DMS153 treated with DMSO at 0.1 percent for 48 hours (cell line): ENCODE results near the gene UCK2.
A peak's percentile ranks its signal among the peaks of the same experiment; 100 is the strongest.

Source experiments
- DNase-seq: peaks from one replicate; lab custom pipeline; 2025; ENCODE audit not compliant: unreplicated experiment; lab: John Stamatoyannopoulos, UW

The UCK2 gene

DNA sequence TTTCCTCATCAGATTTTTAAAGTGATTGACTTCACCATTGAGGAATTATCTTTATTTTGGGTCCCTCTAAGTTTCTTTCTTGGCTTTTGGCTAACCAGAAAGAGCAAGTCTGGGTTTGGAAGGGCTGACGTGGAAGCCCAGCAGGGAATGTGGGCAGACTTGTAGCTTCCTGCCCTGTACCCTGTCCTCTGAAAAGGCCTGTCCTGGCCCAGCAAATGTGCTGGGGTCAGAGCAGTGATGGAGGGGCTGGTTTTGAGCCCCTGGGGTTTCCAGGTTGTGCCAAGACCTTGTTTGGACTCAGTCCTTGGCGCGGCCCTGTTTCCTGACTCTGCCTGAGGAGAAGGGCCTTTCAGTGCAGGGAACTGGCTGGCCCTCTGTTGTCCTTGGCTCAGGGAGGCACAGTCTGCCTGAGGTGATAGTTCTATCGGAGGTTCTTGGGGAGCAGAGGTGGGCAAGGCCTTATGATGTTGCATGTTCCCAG is 72.1 kb downstream of the UCK2 start:
- DNase-seq: no peak

- DNase-seq: peak; percentile 38
Observed at GRCh38 chr1:165900576-165901380, 73.4 kb downstream of the UCK2 start.

DNA sequence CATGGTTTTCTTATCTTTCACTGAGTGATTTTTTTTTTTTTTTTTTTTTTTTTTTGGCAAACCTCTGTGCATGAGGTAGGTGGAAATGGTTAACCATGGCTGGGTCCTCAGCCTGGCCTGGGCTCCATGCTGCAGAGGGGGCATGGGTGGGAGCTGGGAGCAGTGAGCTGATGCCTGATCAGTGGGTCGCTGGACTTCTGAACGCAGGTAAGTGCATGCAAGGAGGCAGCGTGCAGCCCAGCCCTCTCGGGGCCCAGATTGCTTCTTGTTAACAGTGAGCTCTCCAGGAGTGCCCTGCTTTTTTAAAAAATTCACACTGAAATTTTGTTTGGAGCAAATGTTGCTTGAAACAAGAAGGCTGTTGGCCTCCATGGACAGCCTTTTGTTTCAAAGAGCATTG is 75.2 kb downstream of the UCK2 start:
- no peak for DNase-seq

- DNase-seq: peak; percentile 75
Observed at GRCh38 chr1:165903672-165904071, 76.3 kb downstream of the UCK2 start.

- no peak for DNase-seq
Observed at GRCh38 chr1:165904948-165905347, 77.5 kb downstream of the UCK2 start.

- no peak for DNase-seq
Observed at GRCh38 chr1:165905853-165906252, 78.4 kb downstream of the UCK2 start.

DNA sequence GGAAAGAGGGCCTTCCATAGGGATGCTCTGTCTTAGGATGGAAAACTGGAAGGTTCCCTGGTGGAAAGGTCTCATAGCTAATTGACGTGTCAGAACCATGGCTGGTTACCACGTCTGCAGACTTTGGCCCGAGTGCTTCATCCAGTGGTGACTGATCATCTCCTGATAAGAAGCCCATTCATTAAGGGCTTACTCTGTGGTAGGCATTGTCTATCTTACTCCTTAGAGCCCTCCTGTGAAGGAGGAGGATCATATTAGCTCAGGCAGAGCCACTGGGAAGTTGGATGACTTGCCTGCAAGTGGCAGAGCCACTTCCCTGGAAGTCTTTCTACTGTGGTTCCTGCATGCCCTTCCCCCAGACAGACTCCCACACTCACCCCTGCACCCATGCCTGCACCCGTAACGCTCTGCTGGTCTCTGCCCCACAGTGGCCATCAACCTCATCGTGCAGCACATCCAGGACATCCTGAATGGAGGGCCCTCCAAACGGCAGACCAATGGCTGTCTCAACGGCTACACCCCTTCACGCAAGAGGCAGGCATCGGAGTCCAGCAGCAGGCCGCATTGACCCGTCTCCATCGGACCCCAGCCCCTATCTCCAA is 79.9 kb downstream of the UCK2 start:
- DNase-seq: no peak

- DNase-seq: no peak
Observed at GRCh38 chr1:165910764-165911421, 83.5 kb downstream of the UCK2 start.

GRCh38 chr1:165911609-165912281 is 84.3 kb downstream of the UCK2 start:
- no peak for DNase-seq

- DNase-seq: no peak
Observed at GRCh38 chr1:165912638-165913037, 85.2 kb downstream of the UCK2 start.

GRCh38 chr1:165914136-165914798 is 86.9 kb downstream of the UCK2 start:
- DNase-seq: peak; percentile 77

DNA sequence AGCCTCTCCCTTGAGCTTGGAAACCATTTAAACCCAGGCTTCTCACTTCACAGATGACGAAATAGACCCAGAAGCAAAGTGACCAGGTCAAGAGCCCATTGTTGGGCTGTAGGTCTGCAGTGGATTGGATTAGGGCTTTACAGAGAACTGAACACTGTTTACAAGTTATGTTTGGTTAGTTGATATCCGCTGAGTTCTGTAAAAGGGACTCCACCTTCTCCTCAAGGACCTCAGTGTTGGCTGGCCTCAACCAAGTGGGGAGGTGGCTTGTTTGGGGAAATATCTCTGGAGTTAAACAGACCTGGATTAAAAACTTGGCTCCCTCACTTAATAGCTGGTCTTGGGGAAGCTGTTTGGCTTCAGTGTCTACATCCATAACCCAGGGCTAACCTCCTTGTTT is 88.1 kb downstream of the UCK2 start:
- DNase-seq: no peak

DNA sequence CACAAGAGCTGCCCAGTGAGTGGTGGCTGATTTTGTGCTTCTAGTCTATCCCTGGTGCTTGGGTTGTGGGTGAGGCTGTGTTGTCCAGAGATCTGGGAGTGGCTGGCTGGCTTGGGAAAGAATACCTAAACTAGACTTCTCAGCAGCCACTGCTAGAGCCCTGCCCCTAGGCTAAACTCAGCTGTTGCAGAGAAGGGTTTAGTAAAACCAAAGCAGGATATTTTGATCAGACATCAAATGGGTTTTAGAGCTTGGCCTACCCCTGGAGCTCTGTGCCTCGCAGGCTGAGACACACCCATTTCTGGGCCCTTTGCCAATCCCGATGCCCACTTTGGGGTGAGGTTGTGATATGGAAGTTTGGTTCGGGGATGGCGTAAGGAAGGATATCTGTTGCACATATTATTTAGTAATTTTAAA is 88.5 kb downstream of the UCK2 start:
- DNase-seq: no peak

DNA sequence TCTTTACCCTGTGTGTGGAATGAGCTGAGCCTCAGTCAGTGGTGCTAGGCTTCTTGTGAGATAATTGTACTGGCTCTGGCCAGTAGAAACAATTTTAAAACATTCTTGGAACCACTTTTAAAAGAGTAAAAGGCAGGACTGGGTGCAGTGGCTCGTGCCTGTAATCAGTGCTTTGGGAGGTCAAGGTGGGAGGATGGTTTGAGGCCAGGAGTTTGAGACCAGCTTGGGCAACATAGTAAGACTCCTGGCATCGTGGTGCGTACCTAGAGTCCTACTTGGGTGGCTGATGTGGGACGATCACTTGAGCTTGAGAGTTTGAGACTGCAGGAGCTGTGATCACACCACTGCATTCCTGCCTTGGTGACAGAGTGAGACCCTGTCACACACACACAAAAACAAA is 89.8 kb downstream of the UCK2 start:
- no peak for DNase-seq

- DNase-seq: no peak
Observed at GRCh38 chr1:165924117-165924516, 96.7 kb downstream of the UCK2 start.

GRCh38 chr1:165925498-165926079 is 98.2 kb downstream of the UCK2 start:
- DNase-seq: no peak

DNA sequence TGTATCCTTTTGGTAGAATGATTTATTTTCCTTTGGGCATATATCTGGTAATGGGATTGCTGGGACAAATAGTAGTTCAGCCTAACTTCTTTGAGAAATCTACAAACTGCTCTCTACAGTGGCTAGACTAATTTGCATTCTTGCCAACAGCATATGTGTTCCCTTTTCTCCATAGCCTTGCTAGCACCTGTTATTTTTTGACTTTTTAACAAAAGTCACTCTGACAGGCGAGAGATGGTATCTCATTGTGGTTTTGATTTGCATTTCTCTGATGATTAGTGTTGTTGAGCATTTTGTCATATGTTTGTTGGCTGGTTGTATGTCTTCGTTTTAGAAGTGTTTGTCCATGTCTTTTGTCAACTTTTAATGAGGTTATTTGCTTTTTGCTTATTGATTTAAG is 99.8 kb downstream of the UCK2 start:
- no peak for DNase-seq

- DNase-seq: peak; percentile 55
Observed at GRCh38 chr1:165928075-165928731, 100.8 kb downstream of the UCK2 start.

DNA sequence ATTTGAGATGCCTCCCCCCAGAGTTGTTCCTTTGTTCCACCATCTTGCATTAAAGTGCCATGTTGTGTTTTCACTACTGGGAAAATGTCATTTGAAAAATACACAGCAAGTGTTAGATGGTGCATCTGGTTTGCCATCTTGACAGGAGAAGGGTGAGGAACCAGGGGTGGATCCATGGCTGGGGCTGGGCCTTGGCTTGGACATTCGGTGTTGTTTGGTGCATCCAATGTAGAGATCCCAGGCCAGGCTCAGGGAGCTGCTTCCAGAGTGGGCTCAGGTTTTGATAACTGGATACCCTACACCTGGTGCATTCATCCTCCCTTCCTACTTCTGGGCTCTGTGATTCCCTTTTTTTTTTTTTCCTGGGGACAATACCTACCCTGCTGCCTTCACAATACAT is 103.5 kb downstream of the UCK2 start:
- DNase-seq: no peak
